ENCODE data around the gene PEPD. TPM values are rescaled to one million over a fixed set of nuclear protein-coding genes. Genes with fewer than 3 reads are reported as not detected.

Gene PEPD
- total RNA-seq, 1 experiment from 2014 or later: 180 TPM

- DNase-seq (ENCODE audit: low spot score): no peak
- in situ Hi-C loops (cut with HindIII; ENCODE audit: low sequenced_read_pairs): no loop called here
Measured at GRCh38 chr19:33514885-33515551, 6.6 kb downstream of the PEPD start.

DNA sequence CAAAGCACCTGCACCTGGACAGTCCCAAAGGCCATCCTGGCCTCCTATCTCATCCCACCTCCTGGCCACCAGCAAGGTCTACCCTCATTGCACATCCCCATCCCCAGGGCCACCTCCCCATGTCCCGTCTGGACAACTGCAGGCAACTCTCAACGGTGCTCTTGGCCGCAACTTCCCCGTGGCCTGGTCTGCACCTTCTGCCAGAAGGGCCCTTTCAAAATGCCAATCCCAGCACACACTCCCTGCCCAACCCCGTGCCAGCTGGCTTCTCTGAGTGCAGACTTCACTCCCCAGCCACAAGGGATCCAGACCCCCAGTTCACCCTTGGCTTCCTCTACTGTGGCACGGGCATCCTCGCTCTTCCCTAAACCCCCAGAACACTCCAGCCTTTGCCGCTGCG is 8.2 kb downstream of the PEPD start:
- DNase-seq (ENCODE audit: low spot score): no peak
- in situ Hi-C loops (cut with HindIII; ENCODE audit: low sequenced_read_pairs): no loop called here

GRCh38 chr19:33512580-33513137 is 8.9 kb downstream of the PEPD start:
- DNase-seq (ENCODE audit: low spot score): no peak
- in situ Hi-C loops (cut with HindIII; ENCODE audit: low sequenced_read_pairs): no loop called here

DNA sequence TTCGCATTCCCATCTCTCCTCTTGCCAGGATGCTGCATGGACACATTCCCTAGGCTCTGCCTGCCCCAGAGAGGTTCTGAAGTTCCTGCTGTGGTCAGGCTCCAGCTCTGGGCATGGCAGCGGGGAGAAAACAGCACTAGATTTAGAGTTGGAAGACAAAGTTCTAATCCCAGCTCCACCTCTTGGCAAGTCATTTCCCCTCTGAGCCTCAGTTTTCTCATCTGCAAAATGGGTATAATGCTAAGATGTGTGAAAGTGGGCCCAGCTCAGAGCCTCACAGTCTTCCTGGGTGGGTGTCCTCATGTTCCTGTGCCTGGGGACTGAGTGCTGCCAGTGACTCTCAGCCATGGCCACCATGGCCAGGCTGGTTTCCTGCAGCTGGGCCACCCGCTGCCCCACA is 9.6 kb downstream of the PEPD start:
- DNase-seq (ENCODE audit: low spot score): no peak
- in situ Hi-C loops (cut with HindIII; ENCODE audit: low sequenced_read_pairs): no loop called here

GRCh38 chr19:33511346-33511745 is 10.2 kb downstream of the PEPD start:
- in situ Hi-C loops (cut with HindIII; ENCODE audit: low sequenced_read_pairs): no loop called here

DNA sequence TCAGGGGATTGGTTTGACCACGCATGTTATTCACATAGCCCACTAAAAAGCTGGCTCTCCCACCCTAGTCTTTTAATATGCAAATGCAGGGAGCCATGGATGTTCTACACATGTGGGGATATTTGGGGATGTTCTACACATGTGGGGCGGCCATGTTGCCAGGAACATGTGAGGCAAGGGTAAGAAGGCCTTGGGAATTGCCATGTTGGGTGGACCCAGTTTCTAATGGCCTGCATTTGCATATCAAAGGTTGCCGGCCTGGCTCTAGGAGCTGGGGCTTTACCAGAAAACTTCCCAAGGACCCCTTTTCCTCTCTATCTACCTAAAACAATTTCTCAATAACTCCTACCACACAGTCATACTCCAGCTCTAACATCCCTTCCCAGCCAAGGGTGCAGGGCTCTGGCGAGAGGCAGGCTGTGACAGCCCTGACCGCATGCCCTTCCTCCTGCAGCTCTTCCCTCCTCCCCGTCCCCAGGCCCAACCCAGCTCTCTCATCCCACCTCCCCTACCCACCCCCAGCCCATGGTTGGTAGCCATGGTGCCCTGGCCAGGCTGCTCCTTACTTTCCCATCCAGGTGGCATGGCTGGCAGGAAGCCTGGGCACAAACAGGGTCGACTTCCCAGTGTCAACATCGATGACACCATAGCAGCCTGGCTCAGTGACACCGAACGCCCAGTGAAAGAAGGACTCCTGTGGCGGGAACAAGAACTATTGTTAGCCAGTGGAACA is 11.0 kb downstream of the PEPD start:
- in situ Hi-C loops (cut with HindIII; ENCODE audit: low sequenced_read_pairs): no loop called here
- DNase-seq (ENCODE audit: low spot score): no peak

More at GRCh38 chr19:33511346-33511745, 10.2 kb downstream of the PEPD start:
- DNase-seq (ENCODE audit: low spot score): no peak

DNA sequence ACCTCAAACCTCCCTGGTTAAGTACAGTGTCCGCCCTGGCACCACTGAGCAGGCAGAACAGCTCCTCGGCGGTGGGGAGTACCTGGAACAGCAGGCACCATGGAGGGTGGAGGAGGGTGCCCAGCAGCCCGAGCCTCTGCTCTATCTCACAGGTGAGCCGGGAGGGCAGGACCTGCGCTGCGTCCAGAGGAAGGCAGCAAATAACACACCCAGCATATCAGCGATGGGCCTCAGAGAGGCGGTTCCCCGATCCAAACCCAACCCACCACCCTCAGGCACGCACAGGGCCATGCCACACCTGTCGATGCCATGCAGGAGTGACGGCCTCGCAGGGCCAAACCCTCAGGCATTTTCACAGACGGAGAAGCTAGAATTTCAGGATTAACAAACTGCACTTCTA is 11.8 kb downstream of the PEPD start:
- in situ Hi-C loops (cut with HindIII; ENCODE audit: low sequenced_read_pairs): no loop called here
- no peak for DNase-seq (ENCODE audit: low spot score)

DNA sequence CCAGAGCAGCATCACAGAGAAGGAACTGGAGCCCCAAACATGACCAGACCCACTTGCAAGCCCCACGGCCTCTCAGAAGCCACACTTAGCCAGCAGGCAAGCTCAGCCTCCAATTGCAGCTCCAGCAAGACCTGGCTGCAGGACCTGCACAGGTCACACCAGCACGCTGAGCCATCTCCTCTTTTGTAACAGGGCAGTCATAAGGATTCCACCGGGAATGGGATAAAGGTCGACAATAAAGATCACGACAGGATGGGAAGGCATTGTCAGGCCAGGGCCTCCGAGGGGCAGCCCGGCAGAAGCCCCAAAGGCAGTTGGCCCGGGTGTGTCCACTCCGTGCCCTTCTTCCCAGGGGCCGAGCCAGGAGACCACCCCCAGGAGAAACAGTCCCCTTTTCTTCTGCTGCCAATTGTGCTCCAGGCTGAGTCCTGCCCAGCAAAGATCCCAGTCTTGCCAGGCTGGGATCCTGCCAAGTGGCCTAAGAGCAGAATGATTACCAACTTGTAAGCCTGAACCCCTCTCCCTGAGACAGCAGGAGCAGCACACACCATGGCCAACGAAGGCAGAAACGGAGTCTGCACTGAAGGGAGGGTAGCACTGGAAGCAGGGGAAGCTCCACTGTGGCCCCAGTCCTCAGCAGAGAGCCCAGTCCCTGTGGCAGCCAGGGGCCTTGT is 12.5 kb downstream of the PEPD start:
- no peak for DNase-seq (ENCODE audit: low spot score)
- in situ Hi-C loops (cut with HindIII; ENCODE audit: low sequenced_read_pairs): no loop called here

- in situ Hi-C loops (cut with HindIII; ENCODE audit: low sequenced_read_pairs): no loop called here
Measured at GRCh38 chr19:33508431-33508830, 13.2 kb downstream of the PEPD start.

DNA sequence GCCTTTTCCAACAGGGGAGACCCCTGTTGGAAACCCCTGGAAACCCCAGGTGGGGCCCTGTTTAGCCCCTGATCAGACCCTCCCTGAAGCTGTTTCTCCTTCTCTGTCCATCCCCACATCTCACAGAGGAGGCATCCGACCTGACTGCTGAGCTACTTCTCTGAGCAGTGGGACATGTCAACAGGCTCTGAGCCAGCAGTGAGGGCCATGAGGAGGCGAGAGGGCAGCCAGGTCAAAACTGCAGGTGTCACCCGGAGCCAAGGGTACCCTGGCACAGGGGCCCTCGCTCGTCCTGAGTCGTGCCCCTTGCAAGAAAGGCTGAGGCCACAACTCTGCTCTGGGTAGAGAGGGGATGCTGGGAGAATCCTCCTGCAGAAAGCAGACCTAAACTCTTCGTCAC is 13.6 kb downstream of the PEPD start:
- in situ Hi-C loops (cut with HindIII; ENCODE audit: low sequenced_read_pairs): no loop called here
- DNase-seq (ENCODE audit: low spot score): no peak

More at GRCh38 chr19:33508431-33508830, 13.2 kb downstream of the PEPD start:
- DNase-seq (ENCODE audit: low spot score): no peak

GRCh38 chr19:33507021-33507956 is 14.3 kb downstream of the PEPD start:
- in situ Hi-C loops (cut with HindIII; ENCODE audit: low sequenced_read_pairs): no loop called here
- DNase-seq (ENCODE audit: low spot score): no peak

- no peak for DNase-seq (ENCODE audit: low spot score)
- in situ Hi-C loops (cut with HindIII; ENCODE audit: low sequenced_read_pairs): no loop called here
Measured at GRCh38 chr19:33506498-33506897, 15.1 kb downstream of the PEPD start.

DNA sequence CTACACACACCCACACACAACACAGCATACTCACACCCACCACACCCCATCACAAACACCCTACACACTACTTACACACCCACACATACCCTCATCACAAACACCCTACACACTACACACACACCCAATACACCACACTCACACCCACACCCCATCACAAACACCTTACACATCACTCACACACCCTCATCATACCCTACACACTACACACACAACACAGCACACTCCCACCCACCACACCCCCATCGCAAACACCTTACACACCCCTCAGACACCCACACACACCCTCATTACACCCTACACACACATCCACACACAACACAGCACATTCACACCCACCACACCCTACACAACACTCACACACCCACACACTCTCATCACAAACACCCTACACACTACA is 15.8 kb downstream of the PEPD start:
- DNase-seq (ENCODE audit: low spot score): no peak
- in situ Hi-C loops (cut with HindIII; ENCODE audit: low sequenced_read_pairs): no loop called here

- no peak for DNase-seq (ENCODE audit: low spot score)
- in situ Hi-C loops (cut with HindIII; ENCODE audit: low sequenced_read_pairs): no loop called here
Measured at GRCh38 chr19:33505148-33505547, 16.4 kb downstream of the PEPD start.

DNA sequence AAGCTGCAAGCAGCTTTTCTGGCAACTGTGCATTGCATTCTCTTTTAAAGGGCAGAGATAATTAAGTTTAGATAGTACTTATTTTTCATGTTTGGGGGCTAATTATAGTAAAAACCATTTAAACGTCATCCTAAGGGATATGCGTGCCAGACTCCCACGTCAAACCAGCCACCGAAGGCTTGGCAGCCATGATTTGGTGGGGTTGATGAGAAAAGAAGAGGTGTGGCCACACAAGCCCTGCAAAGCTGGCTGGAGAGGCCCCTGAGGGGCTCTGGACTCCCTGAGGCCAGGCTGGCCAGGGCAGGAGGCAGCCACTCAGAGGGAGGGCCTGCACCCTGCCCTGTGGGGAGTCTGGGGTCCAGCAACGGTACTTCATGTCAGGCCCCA is 17.5 kb downstream of the PEPD start:
- DNase-seq (ENCODE audit: low spot score): no peak
- in situ Hi-C loops (cut with HindIII; ENCODE audit: low sequenced_read_pairs): no loop called here

GRCh38 chr19:33503433-33504057 is 18.0 kb downstream of the PEPD start:
- in situ Hi-C loops (cut with HindIII; ENCODE audit: low sequenced_read_pairs): no loop called here
- DNase-seq (ENCODE audit: low spot score): no peak

GRCh38 chr19:33503030-33503429 is 18.6 kb downstream of the PEPD start:
- DNase-seq (ENCODE audit: low spot score): no peak
- in situ Hi-C loops (cut with HindIII; ENCODE audit: low sequenced_read_pairs): no loop called here

GRCh38 chr19:33502521-33502920 is 19.1 kb downstream of the PEPD start:
- in situ Hi-C loops (cut with HindIII; ENCODE audit: low sequenced_read_pairs): no loop called here
- DNase-seq (ENCODE audit: low spot score): no peak
